GM21381 (cell line): Measurements from ENCODE around the gene ZNF524.
"Not testable (repeated sequence)": the region's sequence is repeated elsewhere in the genome, so short reads cannot be mapped to it uniquely, and the experiment has no call there.

Experiments used
- ATAC-seq: cut with Tn5 transposase; IDR thresholded peaks from one replicate; pipeline ENCODE4 v1.9.1; 2021; ENCODE audit warnings: mild to moderate bottlenecking, moderate library complexity; ENCODE audit not compliant: unreplicated experiment

The ZNF524 gene

GRCh38 chr19:55581145-55581822 lies 18.8 kb upstream of the ZNF524 start:
- ATAC-seq: peak; percentile 13

GRCh38 chr19:55581823-55582223 lies 18.3 kb upstream of the ZNF524 start:
- no peak for ATAC-seq

GRCh38 chr19:55582284-55582683 lies 17.8 kb upstream of the ZNF524 start:
- ATAC-seq: not testable (repeated sequence)

- ATAC-seq: not testable (repeated sequence)
Measured at GRCh38 chr19:55583897-55584296, 16.2 kb upstream of the ZNF524 start.

GRCh38 chr19:55584871-55585270 lies 15.2 kb upstream of the ZNF524 start:
- no peak for ATAC-seq

- ATAC-seq: no peak
Measured at GRCh38 chr19:55585658-55586339, 14.3 kb upstream of the ZNF524 start.

- peak; percentile 91 for ATAC-seq
Measured at GRCh38 chr19:55586976-55587668, 13.0 kb upstream of the ZNF524 start.

GRCh38 chr19:55588738-55589137 lies 11.3 kb upstream of the ZNF524 start:
- no peak for ATAC-seq

GRCh38 chr19:55590109-55590508 lies 10.0 kb upstream of the ZNF524 start:
- ATAC-seq: no peak

GRCh38 chr19:55590617-55591016 lies 9.5 kb upstream of the ZNF524 start:
- no peak for ATAC-seq

GRCh38 chr19:55591555-55591954 lies 8.5 kb upstream of the ZNF524 start:
- no peak for ATAC-seq

- ATAC-seq: no peak
Measured at GRCh38 chr19:55592391-55593090, 7.5 kb upstream of the ZNF524 start.

GRCh38 chr19:55593096-55593772 lies 6.9 kb upstream of the ZNF524 start:
- no peak for ATAC-seq

GRCh38 chr19:55594996-55595545 lies 5.0 kb upstream of the ZNF524 start:
- no peak for ATAC-seq

- ATAC-seq: no peak
Measured at GRCh38 chr19:55596304-55596703, 3.8 kb upstream of the ZNF524 start.

- no peak for ATAC-seq
Measured at GRCh38 chr19:55597501-55597921, 2.6 kb upstream of the ZNF524 start.

- ATAC-seq: no peak
Measured at GRCh38 chr19:55598034-55598433, 2.1 kb upstream of the ZNF524 start.

GRCh38 chr19:55598719-55599467 lies 1.2 kb upstream of the ZNF524 start:
- peak; percentile 41 for ATAC-seq

GRCh38 chr19:55599468-55599841 lies 633 bp upstream of the ZNF524 start, which contains the start of gene FIZ1:
TSS of gene FIZ1 (minus strand) at chr19:55599517. CDS start at chr19:55597865, 1,652 bp downstream.
- peak; percentile 52 for ATAC-seq

- no peak for ATAC-seq
Measured at GRCh38 chr19:55600662-55601028, 557 bp downstream of the ZNF524 start.
